OCI-LY3 (cell line): ENCODE measurements around the gene PHTF1.

ENCODE experiments used
- CTCF ChIP-seq: fragments of 200-600, 300-600 bp; sonication (generic); IDR thresholded peaks from 2 replicates; pipeline ENCODE4 v1.5.1; 2014; ENCODE audit warnings: antibody characterized with exemption, low read length, low read depth
- EZH2phosphoT487 ChIP-seq: fragments of 200-600 bp; shearing (Covaris generic); IDR thresholded peaks from 2 replicates; pipeline ENCODE4 v1.6.1; 2018; ENCODE audit warnings: antibody characterized with exemption, mixed run types, low read depth

- TF ChIP-seq EZH2phosphoT487 (no peak), CTCF (no peak)
These were observed 100.3 kb downstream of the PHTF1 start for GRCh38 chr1:113659035-113659434.
